DOHH2 (cell line): ENCODE measurements around the gene FASN.

Experiments
- H3F3A ChIP-seq: fragments of 200-600 bp; sonication (generic), shearing (Covaris generic); 2 replicates; pipeline ENCODE4 v1.6.0; 2016; ENCODE audit warnings: antibody characterized with exemption, mild to moderate bottlenecking; ENCODE audit not compliant: control insufficient read depth, insufficient read depth
- H3K27ac ChIP-seq: fragments of 200-600 bp; sonication (generic); 2 replicates; pipeline ENCODE4 v1.5.1; 2014; ENCODE audit warnings: low read depth, mild to moderate bottlenecking, low read length, moderate library complexity
- H3K27me3 ChIP-seq: fragments of 200-600 bp; sonication (generic); 2 replicates; pipeline ENCODE4 v1.6.1; 2014; ENCODE audit warnings: mild to moderate bottlenecking, low read length, mixed read lengths; ENCODE audit not compliant: control insufficient read depth
- H3K36me3 ChIP-seq: fragments of 200-600 bp; sonication (generic); 2 replicates; pipeline ENCODE4 v1.6.1; 2014; ENCODE audit warnings: mild to moderate bottlenecking, low read length, moderate library complexity, mixed read lengths; ENCODE audit not compliant: control insufficient read depth
- H3K4me1 ChIP-seq: fragments of 200-600 bp; sonication (generic); 2 replicates; pipeline ENCODE4 v1.6.1; 2014; ENCODE audit warnings: mild to moderate bottlenecking, low read length, mixed read lengths; ENCODE audit not compliant: control insufficient read depth
- H3K4me2 ChIP-seq: fragments of 200-600 bp; sonication (generic); 2 replicates; pipeline ENCODE4 v1.6.0; 2014; ENCODE audit warnings: mild to moderate bottlenecking, low read length, moderate library complexity
- H3K4me3 ChIP-seq: fragments of 200-600 bp; sonication (generic); 2 replicates; pipeline ENCODE4 v1.5.1; 2014; ENCODE audit warnings: mild to moderate bottlenecking, low read length, mixed read lengths
- H3K79me2 ChIP-seq: fragments of 200-600 bp; sonication (generic); 2 replicates; pipeline ENCODE4 v1.6.1; 2014; ENCODE audit warnings: mild to moderate bottlenecking, low read length, mixed read lengths; ENCODE audit not compliant: control insufficient read depth
- H3K9me2 ChIP-seq: fragments of 200-600 bp; sonication (generic); replicated peaks from 2 replicates; pipeline ENCODE4 v1.6.1; 2014; ENCODE audit warnings: mild to moderate bottlenecking, low read length, mixed read lengths; ENCODE audit not compliant: control insufficient read depth
- H3K9me3 ChIP-seq: fragments of 200-600 bp; sonication (generic); 2 replicates; pipeline ENCODE4 v1.6.1; 2014; ENCODE audit warnings: antibody characterized with exemption, low read length, mixed read lengths; ENCODE audit not compliant: control insufficient read depth, insufficient read depth
- H4K20me1 ChIP-seq: fragments of 200-600 bp; sonication (generic); 2 replicates; pipeline ENCODE4 v1.6.0; 2014; ENCODE audit warnings: low read depth, mild to moderate bottlenecking, antibody characterized with exemption, low read length, moderate library complexity; ENCODE audit not compliant: control insufficient read depth, insufficient read depth
- EZH2phosphoT487 ChIP-seq: fragments of 200-600 bp; sonication (generic); IDR thresholded peaks from 2 replicates; pipeline ENCODE4 v1.6.1; 2017; ENCODE audit warnings: borderline replicate concordance, mild to moderate bottlenecking, antibody characterized with exemption, low read length, moderate library complexity, mixed read lengths
- TF ChIP-seq, protein P1 (sequence below): fragments of 200-600 bp; sonication (generic); IDR thresholded peaks from one replicate; pipeline ENCODE4 v1.5.1; 2014; ENCODE audit warnings: antibody characterized with exemption, mild to moderate bottlenecking, low read depth, low read length; ENCODE audit not compliant: poor library complexity, severe bottlenecking

Gene FASN

DNA sequence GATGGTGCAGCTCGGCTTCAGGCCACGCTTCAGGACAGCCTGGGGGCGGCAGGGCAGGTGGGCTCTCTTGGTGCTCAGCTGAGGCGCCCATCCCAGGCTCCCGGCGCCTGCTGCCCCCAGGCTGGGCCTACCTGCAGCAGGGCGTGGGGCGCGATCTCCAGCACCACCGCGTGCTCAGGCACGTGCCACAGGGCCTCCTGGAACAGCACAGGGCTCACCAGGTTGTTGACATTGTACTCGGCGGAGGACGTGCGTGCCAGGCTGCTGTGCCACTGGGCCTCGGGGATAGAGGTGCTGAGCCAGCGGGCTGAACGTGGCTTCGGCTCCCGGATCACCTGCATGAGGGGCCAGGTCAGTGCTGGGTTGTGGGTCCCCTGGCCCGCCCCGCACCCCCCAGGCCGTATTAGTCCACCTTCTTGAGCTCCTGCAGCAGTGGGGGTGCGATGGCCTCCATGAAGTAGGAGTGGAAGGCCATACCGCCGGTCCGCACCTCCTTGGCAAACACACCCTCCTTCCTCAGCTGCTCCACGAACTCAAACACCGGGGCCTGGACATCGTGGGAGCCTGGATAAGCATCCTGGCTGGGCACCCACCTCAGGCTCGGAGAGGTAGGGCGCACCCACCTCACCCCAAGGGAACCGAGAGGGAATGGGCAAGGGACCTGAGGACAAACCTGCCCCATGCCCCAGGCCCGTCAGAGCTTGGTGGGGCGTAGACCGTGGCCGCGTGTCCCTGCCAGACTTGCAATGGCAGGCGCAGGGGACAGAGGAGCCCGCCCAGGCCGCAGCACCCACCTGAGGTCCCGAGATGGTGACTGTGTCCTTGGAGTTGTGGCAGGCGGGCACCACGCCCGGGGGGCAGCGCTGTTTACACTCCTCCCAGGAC is 9.0 kb downstream of the FASN start:
- TF ChIP-seq EZH2phosphoT487 = no peak
- TF ChIP-seq, protein P1, sequence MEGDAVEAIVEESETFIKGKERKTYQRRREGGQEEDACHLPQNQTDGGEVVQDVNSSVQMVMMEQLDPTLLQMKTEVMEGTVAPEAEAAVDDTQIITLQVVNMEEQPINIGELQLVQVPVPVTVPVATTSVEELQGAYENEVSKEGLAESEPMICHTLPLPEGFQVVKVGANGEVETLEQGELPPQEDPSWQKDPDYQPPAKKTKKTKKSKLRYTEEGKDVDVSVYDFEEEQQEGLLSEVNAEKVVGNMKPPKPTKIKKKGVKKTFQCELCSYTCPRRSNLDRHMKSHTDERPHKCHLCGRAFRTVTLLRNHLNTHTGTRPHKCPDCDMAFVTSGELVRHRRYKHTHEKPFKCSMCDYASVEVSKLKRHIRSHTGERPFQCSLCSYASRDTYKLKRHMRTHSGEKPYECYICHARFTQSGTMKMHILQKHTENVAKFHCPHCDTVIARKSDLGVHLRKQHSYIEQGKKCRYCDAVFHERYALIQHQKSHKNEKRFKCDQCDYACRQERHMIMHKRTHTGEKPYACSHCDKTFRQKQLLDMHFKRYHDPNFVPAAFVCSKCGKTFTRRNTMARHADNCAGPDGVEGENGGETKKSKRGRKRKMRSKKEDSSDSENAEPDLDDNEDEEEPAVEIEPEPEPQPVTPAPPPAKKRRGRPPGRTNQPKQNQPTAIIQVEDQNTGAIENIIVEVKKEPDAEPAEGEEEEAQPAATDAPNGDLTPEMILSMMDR = no peak
- Histone ChIP-seq H4K20me1 (no peaks in the 10 kb centered on the region), H3K9me3 (no peaks in the 10 kb centered on the region), H3K4me2 (no peak overlapping the region), H3K79me2 (peaks cover 15% of the 10 kb centered on the region), H3K27ac (no peak overlapping the region), H3K36me3 (peaks cover 98% of the 10 kb centered on the region), H3F3A (no peaks in the 10 kb centered on the region), H3K4me3 (no peak overlapping the region), H3K27me3 (no peaks in the 10 kb centered on the region), H3K9me2 (no peaks in the 10 kb centered on the region), H3K4me1 (no peaks in the 10 kb centered on the region)

DNA sequence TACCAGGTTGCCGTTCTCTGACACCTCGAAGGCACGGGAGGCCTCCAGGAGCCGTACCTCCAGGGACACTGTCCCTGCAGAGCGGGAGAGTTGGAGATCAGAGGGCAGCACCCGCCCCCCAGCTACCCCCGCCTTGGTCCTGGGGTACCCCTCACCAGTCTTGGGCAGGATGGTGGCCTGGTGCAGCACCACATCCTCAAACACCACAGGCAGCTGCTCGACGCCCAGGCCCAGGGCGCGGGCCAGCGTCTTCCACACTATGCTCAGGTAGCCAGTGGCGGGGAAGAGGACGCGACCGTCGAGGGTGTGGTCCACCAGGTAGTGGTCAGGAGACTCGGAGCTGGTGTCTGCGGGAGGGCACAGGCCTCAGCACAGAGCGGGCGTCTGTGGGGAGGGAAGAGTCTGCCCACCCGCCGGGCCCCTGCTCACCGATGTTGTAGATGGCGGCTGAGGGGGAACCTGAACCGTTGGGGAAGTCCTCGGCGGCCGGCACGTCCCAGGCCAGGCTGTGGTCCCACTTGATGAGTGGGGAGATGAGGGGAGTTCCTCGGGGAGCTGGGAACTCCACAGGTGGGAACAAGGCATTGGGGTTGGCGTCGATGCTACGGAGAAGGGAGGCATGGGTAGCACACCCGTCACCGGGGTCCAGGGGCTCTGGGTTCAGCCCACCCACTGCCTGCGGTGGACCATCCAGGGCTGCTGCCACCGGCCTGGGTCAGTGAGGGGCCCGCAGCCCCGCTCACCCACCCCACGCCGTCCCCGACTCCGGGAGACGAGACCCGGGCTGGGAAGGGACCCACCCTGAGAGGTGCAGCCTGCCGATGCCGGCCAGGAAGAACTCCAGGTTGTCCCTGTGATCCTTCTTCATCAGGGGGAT is 9.8 kb downstream of the FASN start:
- TF ChIP-seq, protein P1 = no peak
- no peak for TF ChIP-seq EZH2phosphoT487
- H3K9me2 ChIP-seq = no peaks in the 10 kb centered on the region
- no peaks in the 10 kb centered on the region for H3K4me1 ChIP-seq
- peaks cover 8% of the 10 kb centered on the region for H3K79me2 ChIP-seq
- H3K36me3 ChIP-seq = peaks cover 99% of the 10 kb centered on the region
- H3K27me3 ChIP-seq = no peaks in the 10 kb centered on the region
- H3K4me3 ChIP-seq = no peak overlapping the region
- H3K9me3 ChIP-seq = no peaks in the 10 kb centered on the region
- H3K4me2 ChIP-seq = no peak overlapping the region
- H4K20me1 ChIP-seq = no peaks in the 10 kb centered on the region
- H3F3A ChIP-seq = no peaks in the 10 kb centered on the region
- H3K27ac ChIP-seq = no peak overlapping the region

DNA sequence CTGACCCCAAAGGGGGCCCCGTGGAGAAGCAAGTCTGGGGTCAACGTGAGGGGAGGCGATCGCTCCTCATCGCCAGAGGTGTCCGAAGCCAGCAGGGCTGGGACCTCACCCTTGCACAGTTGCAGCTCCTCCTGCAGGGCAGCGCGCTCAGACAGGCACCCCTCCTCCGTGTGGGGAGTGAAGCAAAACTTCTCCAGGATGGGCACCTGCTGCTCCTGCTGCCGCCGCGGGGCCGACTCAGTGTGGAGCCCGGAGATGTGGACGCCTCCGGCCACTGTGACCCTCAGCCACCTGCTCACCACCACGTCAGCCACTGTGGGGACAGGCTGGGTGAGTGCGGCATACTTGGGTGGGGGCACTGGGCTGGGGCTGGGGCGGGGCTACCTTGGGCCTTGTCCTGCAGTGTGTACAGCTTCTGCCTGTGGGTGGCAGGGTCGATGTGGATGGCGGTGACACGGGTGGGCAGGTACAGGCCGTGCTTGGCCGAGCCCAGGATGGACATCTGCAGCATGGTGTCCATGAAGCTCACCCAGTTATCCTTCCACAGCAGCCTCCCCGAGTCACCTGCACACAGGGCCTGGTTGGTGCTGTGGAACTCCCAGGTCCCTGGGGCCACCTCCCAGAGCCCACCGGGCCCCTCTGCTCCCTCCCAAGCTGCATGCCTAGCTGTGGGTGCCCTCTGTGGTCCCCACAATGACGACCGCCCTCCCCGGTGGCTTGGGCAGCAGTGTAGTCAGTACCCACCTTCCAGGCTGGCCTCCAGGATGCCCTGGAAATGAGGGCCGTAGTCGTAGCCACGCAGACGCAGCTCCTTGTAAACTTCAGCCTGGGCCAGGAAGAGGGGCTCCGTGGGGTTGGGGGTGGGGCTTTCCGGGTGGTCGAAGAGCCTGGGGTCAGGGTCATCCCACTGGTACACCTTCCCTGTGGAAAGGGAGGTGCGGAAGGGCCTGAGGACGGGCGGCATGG is 10.8 kb downstream of the FASN start:
- Histone ChIP-seq H3K27me3 (no peaks in the 10 kb centered on the region), H3K27ac (no peak overlapping the region), H3K4me1 (no peaks in the 10 kb centered on the region), H3K79me2 (peaks cover 5% of the 10 kb centered on the region; the same call in 1 of the 2 replicates), H3K4me2 (no peak overlapping the region), H3F3A (no peaks in the 10 kb centered on the region), H3K4me3 (no peak overlapping the region), H3K9me3 (no peaks in the 10 kb centered on the region), H3K36me3 (peaks cover 99% of the 10 kb centered on the region), H3K9me2 (no peaks in the 10 kb centered on the region), H4K20me1 (no peaks in the 10 kb centered on the region)
- TF ChIP-seq, protein P1 = no peak
- TF ChIP-seq EZH2phosphoT487 = no peak
